T-cell (primary cell): ENCODE results near the gene SNX33. TPM values are rescaled to one million over a fixed set of nuclear protein-coding genes. Genes with fewer than 3 reads are reported as not detected.

Experiments
- ATAC-seq, 4 experiments: fragments of 200-7000 bp in 3 of 4; fragments of 150-1000 bp in 1 of 4; cut with Tn5 transposase; replicated peaks in 1 of 4; 1 replicate in 3 of 4; 2 replicates in 1 of 4; pipeline ENCODE4 v1.10.0; 2021; ENCODE audit warnings: moderate library complexity in 3 of 4, mild to moderate bottlenecking in 2 of 4, moderate number of reproducible peaks in 1 of 4
- CTCF ChIA-PET, 2 donors: fragments of 300-600 bp; sonication (Branson Sonifier 250); formaldehyde crosslinking; loops; one replicate each; lab custom pipeline; 2022; ENCODE audit warnings: antibody characterized with exemption in 2 of 2; lab: Charles Lee
- POLR2A ChIA-PET, 2 donors: fragments of 300-600 bp; sonication (Branson Sonifier 250); formaldehyde crosslinking; loops; one replicate each; lab custom pipeline; 2022; ENCODE audit warnings: antibody characterized with exemption in 2 of 2; lab: Charles Lee
- DNase-seq, 35 experiments: peaks; one replicate each; pipeline versions ENCODE4 v3.0.0 to v3.0.0-alpha.2; 2013 to 2023
- H3K27ac ChIP-seq: one replicate; pipeline ENCODE4 v1.5.1; 2013; ENCODE audit warnings: low read length
- H3K27me3 ChIP-seq, 2 experiments: replicated peaks in 1 of 2; 1 replicate in 1 of 2; 2 replicates in 1 of 2; pipeline versions ENCODE4 v1.6.1 to v1.7.0; 2013; ENCODE audit warnings: low read length in 1 of 2, mixed read lengths in 1 of 2; ENCODE audit not compliant: control insufficient read depth in 2 of 2, insufficient read depth in 2 of 2; ENCODE audit errors: extremely low read depth in 1 of 2
- H3K36me3 ChIP-seq, 2 donors: 1 replicate in 1 of 2; 2 replicates in 1 of 2; pipeline versions ENCODE4 v1.6.1 to v1.7.0; 2013; ENCODE audit warnings: low read length in 1 of 2; ENCODE audit not compliant: control insufficient read depth in 2 of 2, insufficient read depth in 1 of 2; ENCODE audit errors: extremely low read depth in 1 of 2
- H3K4me1 ChIP-seq, 2 experiments: 1 replicate in 1 of 2; 2 replicates in 1 of 2; pipeline versions ENCODE4 v1.6.1 to v1.7.0; 2013; ENCODE audit warnings: low read length in 2 of 2, mixed read lengths in 1 of 2; ENCODE audit not compliant: insufficient read depth in 2 of 2, control insufficient read depth in 1 of 2; ENCODE audit errors: extremely low read depth in 1 of 2
- H3K4me3 ChIP-seq, 2 donors: 1 replicate in 1 of 2; 2 replicates in 1 of 2; pipeline versions ENCODE4 v1.5.1 to v1.7.0; 2013; ENCODE audit warnings: mild to moderate bottlenecking in 2 of 2, low read length in 1 of 2, moderate library complexity in 1 of 2; ENCODE audit not compliant: control insufficient read depth in 1 of 2; ENCODE audit errors: extremely low read depth in 1 of 2
- H3K9me3 ChIP-seq: 2 replicates; pipeline ENCODE4 v1.7.0; 2013
- H3K27ac Mint-ChIP-seq, 2 donors: one replicate each; pipeline ENCODE4 v1.8.0; 2020 to 2021; ENCODE audit warnings: mild to moderate bottlenecking in 2 of 2, mixed read lengths in 2 of 2
- H3K27me3 Mint-ChIP-seq, 2 donors: one replicate each; pipeline ENCODE4 v1.8.0; 2021 to 2022; ENCODE audit warnings: mixed read lengths in 2 of 2
- H3K36me3 Mint-ChIP-seq: one replicate; pipeline ENCODE4 v1.8.0; 2021; ENCODE audit warnings: mixed read lengths
- H3K4me1 Mint-ChIP-seq, 3 donors: one replicate each; pipeline ENCODE4 v1.8.0; 2020 to 2022; ENCODE audit warnings: mixed read lengths in 3 of 3, mild to moderate bottlenecking in 1 of 3
- H3K4me3 Mint-ChIP-seq, 3 donors: one replicate each; pipeline ENCODE4 v1.8.0; 2020 to 2022; ENCODE audit warnings: mild to moderate bottlenecking in 3 of 3, mixed read lengths in 3 of 3, moderate library complexity in 3 of 3
- H3K9me3 Mint-ChIP-seq, 3 donors: one replicate each; pipeline ENCODE4 v1.8.0; 2020 to 2022; ENCODE audit warnings: mixed read lengths in 3 of 3
- WGBS: methylation state at CpG from one replicate; pipeline ENCODE4 v1.1.5; 2013; ENCODE audit warnings: missing lambda C conversion rate; ENCODE audit not compliant: insufficient coverage; 5-methylcytosine and 5-hydroxymethylcytosine counted together
- total RNA-seq, 35 experiments: library from RNA in 6 of 35; stranded (reverse) in 6 of 35; fragments of 120-200 nt in 1 of 35; gene quantifications; one replicate each; pipeline versions ENCODE4 v1.2.1 to v1.2.4 and lab custom pipeline; 2013 to 2026

Gene SNX33
- total RNA-seq, 5 donors from 2014 or later (not counting 1 experiment from before 2014, with no cell fraction given), result 1.4 to 3.4 (median 2.5) TPM

GRCh38 chr15:75656331-75656730 is 8.6 kb downstream of the SNX33 start:
- CTCF ChIA-PET, result no interaction called here
- no peaks in the 10 kb centered on the region for H3K9me3 ChIP-seq
- Mint-ChIP-seq H3K9me3 (no peaks in the 10 kb centered on the region), H3K4me3 (no peak overlapping the region), H3K4me1 (peaks cover 9 to 13% (median 10%) of the 10 kb centered on the region in 3 donors), H3K27ac (no peak overlapping the region), H3K27me3 (no peaks in the 10 kb centered on the region), H3K36me3 (no peaks in the 10 kb centered on the region)
- POLR2A ChIA-PET, result no interaction called here
- no peak overlapping the region for H3K4me3 ChIP-seq
- H3K36me3 ChIP-seq, result no peaks in the 10 kb centered on the region
- ATAC-seq, result no peak
- peaks cover 0 to 12% of the 10 kb centered on the region in 2 experiments for H3K4me1 ChIP-seq
- no peak for DNase-seq
- no peaks in the 10 kb centered on the region for H3K27me3 ChIP-seq
- H3K27ac ChIP-seq, result no peak overlapping the region
- 96% methylated on average over 5 of the region's 5 CpGs for WGBS

- no peaks in the 10 kb centered on the region for H3K9me3 ChIP-seq
- peaks cover 4 to 8% (median 6%) of the 10 kb centered on the region in 3 donors for H3K4me1 Mint-ChIP-seq
- no peak overlapping the region for H3K4me3 Mint-ChIP-seq
- no peaks in the 10 kb centered on the region for H3K27me3 Mint-ChIP-seq
- H3K36me3 ChIP-seq, result no peaks in the 10 kb centered on the region
- no peak overlapping the region for H3K4me3 ChIP-seq
- H3K27ac Mint-ChIP-seq, result no peak overlapping the region
- no peak for ATAC-seq
- H3K9me3 Mint-ChIP-seq, result no peaks in the 10 kb centered on the region
- DNase-seq, result no peak
- POLR2A ChIA-PET, result no interaction called here
- 99% methylated on average over 15 of the region's 22 CpGs for WGBS
- CTCF ChIA-PET, result no interaction called here
- H3K27ac ChIP-seq, result no peak overlapping the region
- peaks cover 0 to 8% of the 10 kb centered on the region in 2 experiments for H3K4me1 ChIP-seq
- no peaks in the 10 kb centered on the region for H3K27me3 ChIP-seq
- no peaks in the 10 kb centered on the region for H3K36me3 Mint-ChIP-seq
Observed at GRCh38 chr15:75656813-75657212, 9.1 kb downstream of the SNX33 start.

GRCh38 chr15:75659141-75659771 is 11.5 kb downstream of the SNX33 start:
- no peaks in the 10 kb centered on the region for H3K27me3 Mint-ChIP-seq
- Histone ChIP-seq H3K36me3 (no peaks in the 10 kb centered on the region), H3K27ac (no peak overlapping the region), H3K9me3 (no peaks in the 10 kb centered on the region), H3K4me1 (no peaks in the 10 kb centered on the region), H3K4me3 (no peak overlapping the region), H3K27me3 (no peaks in the 10 kb centered on the region)
- ATAC-seq, result no peak
- ChIA-PET POLR2A (no interaction called here), CTCF (interaction anchor here in 1 of 2 donors (0.6 kb wide), 1 partner anchor 1731 kb away, joined by 10 read pairs; no protein-coding TSS in a partner anchor)
- H3K27ac Mint-ChIP-seq, result no peak overlapping the region
- H3K36me3 Mint-ChIP-seq, result no peaks in the 10 kb centered on the region
- no peaks in the 10 kb centered on the region for H3K4me1 Mint-ChIP-seq
- no peak overlapping the region for H3K4me3 Mint-ChIP-seq
- no peak for DNase-seq
- 88% methylated on average over 8 of the region's 9 CpGs for WGBS
- H3K9me3 Mint-ChIP-seq, result no peaks in the 10 kb centered on the region

GRCh38 chr15:75659928-75660645 is 12.4 kb downstream of the SNX33 start:
- DNase-seq (no peak), ATAC-seq (no peak)
- H3K4me1 Mint-ChIP-seq, result no peaks in the 10 kb centered on the region
- Histone ChIP-seq H3K27me3 (no peaks in the 10 kb centered on the region), H3K4me1 (no peaks in the 10 kb centered on the region), H3K9me3 (no peaks in the 10 kb centered on the region), H3K36me3 (no peaks in the 10 kb centered on the region), H3K4me3 (no peak overlapping the region), H3K27ac (no peak overlapping the region)
- POLR2A ChIA-PET, result no interaction called here
- H3K4me3 Mint-ChIP-seq, result no peak overlapping the region
- CTCF ChIA-PET, result no interaction called here
- H3K36me3 Mint-ChIP-seq, result no peaks in the 10 kb centered on the region
- H3K9me3 Mint-ChIP-seq, result no peaks in the 10 kb centered on the region
- WGBS, result 91% methylated on average over 13 of the region's 17 CpGs
- H3K27ac Mint-ChIP-seq, result no peak overlapping the region
- no peaks in the 10 kb centered on the region for H3K27me3 Mint-ChIP-seq

- Histone ChIP-seq H3K36me3 (no peaks in the 10 kb centered on the region), H3K4me1 (no peaks in the 10 kb centered on the region), H3K27me3 (no peaks in the 10 kb centered on the region), H3K4me3 (no peak overlapping the region), H3K9me3 (no peaks in the 10 kb centered on the region), H3K27ac (no peak overlapping the region)
- Mint-ChIP-seq H3K4me3 (no peak overlapping the region), H3K27ac (no peak overlapping the region), H3K9me3 (no peaks in the 10 kb centered on the region), H3K36me3 (no peaks in the 10 kb centered on the region), H3K4me1 (no peaks in the 10 kb centered on the region), H3K27me3 (no peaks in the 10 kb centered on the region)
- ATAC-seq (no peak), DNase-seq (no peak)
- ChIA-PET POLR2A (no interaction called here), CTCF (interaction anchor here in 1 of 2 donors (0.6 kb wide), 1 partner anchor 199 kb away, joined by 8 read pairs; no protein-coding TSS in a partner anchor)
- 98% methylated on average over 8 of the region's 14 CpGs for WGBS
Observed at GRCh38 chr15:75661100-75661755, 13.5 kb downstream of the SNX33 start.

DNA sequence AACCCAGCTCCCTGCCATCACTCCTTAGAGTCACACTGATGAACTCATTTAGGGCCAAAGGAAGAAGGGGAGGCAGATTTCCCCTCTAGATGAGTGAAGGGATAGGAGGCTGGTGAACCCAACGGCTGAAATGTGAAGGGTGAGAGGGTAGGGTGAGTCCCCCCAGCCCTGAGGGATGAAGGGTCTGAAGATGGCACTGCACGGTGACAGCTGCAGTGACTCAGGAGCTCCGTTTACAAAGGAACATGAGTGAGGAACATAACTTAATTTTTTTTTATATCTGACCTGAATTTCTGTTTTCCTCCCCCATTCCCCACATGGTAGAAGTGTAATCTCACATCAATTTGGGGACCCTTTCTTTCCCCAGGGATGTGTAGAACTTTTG is 14.0 kb downstream of the SNX33 start:
- Mint-ChIP-seq H3K36me3 (no peaks in the 10 kb centered on the region), H3K27ac (no peak overlapping the region), H3K9me3 (no peaks in the 10 kb centered on the region), H3K4me1 (no peaks in the 10 kb centered on the region), H3K4me3 (no peak overlapping the region), H3K27me3 (no peaks in the 10 kb centered on the region)
- ChIA-PET CTCF (interaction anchor here in 1 of 2 donors (0.6 kb wide), 1 partner anchor 199 kb away, joined by 8 read pairs; no protein-coding TSS in a partner anchor), POLR2A (no interaction called here)
- no peak for DNase-seq
- no peaks in the 10 kb centered on the region for H3K27me3 ChIP-seq
- no peaks in the 10 kb centered on the region for H3K36me3 ChIP-seq
- H3K9me3 ChIP-seq, result no peaks in the 10 kb centered on the region
- no peaks in the 10 kb centered on the region for H3K4me1 ChIP-seq
- WGBS, result 71% methylated on average over 1 of the region's 3 CpGs
- no peak overlapping the region for H3K27ac ChIP-seq
- H3K4me3 ChIP-seq, result no peak overlapping the region
- no peak for ATAC-seq
